ENCODE data around the gene TUBB6.

The TUBB6 gene

GRCh38 chr18:12291161-12291560, 16.9 kb upstream of the TUBB6 start:
- no peak for DNase-seq (ENCODE audit: low spot score)

- no peak for DNase-seq (ENCODE audit: low spot score)
Observed at GRCh38 chr18:12291690-12292089, 16.4 kb upstream of the TUBB6 start.

DNA sequence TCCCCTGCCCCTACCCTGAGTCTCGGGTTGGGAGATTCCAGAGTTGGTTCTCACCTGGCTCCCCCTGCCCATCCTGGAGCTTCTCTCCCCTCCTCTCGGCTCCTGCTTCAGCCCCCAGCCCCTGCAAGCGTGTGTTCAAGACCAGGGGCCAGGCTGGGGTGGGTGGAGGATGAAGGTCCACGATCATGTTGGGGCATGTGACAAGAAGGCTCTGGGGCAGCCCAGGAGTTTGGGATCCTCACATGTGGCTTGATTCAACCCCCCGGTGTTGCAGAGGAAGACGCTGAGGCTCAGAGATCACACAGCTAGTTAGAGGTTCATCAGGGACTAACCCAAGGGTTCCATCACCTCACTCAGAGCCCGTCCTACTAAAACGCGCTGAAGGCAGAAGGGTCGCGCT, 14.2 kb upstream of the TUBB6 start:
- no peak for DNase-seq (ENCODE audit: low spot score)

- no peak for DNase-seq (ENCODE audit: low spot score)
Observed at GRCh38 chr18:12295389-12296086, 12.5 kb upstream of the TUBB6 start.

- no peak for DNase-seq (ENCODE audit: low spot score)
Observed at GRCh38 chr18:12296087-12296403, 12.0 kb upstream of the TUBB6 start.

DNA sequence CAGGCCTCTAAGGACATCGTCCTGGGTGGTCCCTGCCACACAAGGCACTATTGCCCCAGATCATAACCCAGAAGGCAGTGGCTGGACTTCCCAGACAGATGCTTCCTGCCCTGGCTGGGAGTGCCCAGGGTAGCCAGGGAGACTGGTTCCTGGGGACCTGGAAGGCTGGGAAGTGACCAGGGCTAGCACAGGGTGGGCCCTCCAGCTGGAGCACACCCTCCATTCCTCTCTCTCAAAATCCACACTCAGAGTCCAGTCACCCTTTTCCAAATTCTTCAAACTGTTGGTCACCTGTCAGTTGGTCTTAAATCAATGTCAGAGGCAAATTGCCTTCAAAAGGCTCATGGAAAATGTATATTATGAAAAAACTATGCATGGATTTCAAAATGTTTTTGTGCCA, 11.6 kb upstream of the TUBB6 start:
- DNase-seq (ENCODE audit: low spot score) = no peak

- no peak for DNase-seq (ENCODE audit: low spot score)
Observed at GRCh38 chr18:12299862-12300261, 8.2 kb upstream of the TUBB6 start.

GRCh38 chr18:12301263-12302005, 6.6 kb upstream of the TUBB6 start:
- no peak for DNase-seq (ENCODE audit: low spot score)

DNA sequence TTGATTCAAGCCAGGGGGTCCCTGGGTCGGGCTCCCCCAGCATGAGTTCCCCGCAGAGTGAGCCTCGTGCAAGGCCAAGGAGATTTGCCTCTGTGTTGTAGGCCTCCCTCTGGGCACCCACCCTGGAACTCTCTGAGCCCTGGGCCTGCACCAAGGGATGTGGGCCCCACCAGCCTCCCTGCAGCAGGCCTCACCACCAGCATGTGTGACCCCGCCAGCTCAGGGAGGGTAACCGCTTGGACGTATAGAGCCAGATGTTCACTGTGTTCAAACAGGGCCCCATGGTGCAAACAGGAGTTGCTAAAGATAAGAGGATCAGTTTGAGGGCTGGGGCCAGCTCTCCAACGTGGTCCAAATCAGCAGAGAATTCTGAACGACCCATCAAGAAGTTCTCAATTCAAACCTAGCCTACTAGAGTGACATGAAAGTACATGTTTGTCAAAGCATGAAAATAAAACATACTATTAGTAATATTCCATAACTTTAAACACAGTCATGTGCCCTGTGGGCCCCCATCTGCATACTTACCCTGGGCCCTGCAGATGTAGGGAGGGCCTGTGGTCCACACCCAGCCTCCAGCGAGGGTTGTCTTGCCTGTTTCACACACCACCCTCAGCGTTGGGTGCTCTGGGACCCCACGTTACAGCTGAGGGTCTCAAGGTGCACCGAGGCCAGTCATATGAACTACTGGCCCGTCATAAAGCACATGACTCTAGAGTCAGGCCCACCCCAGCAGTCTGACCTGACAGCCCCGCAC, 5.5 kb upstream of the TUBB6 start:
- DNase-seq (ENCODE audit: low spot score) = no peak

DNA sequence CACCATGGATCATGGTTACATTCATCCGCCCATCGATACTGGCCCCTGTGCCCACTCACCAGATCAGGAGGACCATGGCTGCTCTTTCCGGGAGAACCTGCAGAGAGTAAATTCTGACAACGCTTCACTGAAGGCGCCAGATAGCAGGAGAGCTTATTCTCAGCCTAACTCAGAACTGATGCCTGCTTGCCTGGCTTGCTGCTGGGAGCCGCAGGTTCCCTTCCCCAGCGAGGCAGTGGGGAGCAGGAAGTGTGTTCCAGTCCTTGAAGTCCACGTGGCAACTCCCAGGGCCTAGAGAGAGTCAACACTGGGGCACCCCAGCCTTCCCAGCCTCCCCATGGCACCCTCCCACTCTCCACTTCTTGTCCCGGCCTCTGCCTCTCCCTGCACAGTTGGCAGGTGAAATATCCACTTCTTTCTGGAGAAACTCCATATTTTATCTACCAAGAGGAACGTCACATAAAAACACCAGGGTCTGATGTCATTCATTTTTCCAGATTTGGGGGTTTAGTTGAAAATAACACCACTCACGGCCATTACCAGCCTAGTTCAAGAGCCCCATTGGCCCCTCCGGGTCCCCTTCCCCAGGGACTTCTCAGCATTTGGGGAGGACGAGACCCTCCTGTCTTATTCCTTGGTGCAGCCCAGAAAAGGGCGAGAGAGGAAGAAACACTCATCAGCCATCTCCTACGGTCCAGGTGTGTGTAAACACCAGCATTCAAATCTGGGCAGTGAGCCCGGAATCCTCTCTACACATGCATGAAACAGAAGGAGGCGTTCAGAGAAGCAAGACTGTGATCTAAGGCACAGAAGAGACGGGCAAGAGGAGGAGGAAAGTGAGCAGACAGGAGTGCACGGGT, 3.5 kb upstream of the TUBB6 start:
- DNase-seq (ENCODE audit: low spot score) = no peak

GRCh38 chr18:12305211-12305610, 2.8 kb upstream of the TUBB6 start:
- DNase-seq (ENCODE audit: low spot score) = no peak

DNA sequence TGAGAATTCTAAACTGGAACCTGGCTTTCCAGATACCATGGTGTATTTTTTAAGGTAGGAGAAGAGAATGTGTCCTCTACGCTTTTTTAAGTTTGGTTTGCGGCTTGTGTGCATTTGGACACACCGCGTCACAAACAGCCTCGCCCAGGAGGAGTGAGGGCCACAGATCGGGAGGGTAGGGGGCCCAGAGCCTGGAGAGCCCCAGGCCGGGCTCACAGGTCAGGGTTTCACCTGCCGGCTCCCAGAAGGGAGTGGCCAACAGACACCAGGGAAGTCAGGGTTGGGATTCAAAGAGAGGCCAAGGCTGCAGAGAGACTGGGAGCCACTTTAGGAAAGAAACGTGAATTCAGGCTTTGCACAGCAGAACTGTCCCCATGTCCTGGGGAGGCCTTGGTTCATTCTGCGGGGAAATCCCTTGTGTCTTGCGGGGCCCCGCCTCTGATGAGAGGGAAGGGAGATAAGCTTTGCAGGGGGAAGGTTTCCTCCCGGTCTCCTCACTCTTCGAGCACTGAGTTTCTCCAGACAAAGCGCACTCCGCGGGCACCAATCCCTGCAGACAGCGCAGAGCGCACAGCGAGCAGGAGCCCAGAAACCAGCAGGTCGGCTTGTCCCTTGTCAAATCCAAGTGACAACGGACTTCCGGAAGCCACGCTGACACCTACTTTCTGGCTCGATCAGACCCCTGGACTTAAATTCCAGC, 2.0 kb upstream of the TUBB6 start:
- no peak for DNase-seq (ENCODE audit: low spot score)

DNA sequence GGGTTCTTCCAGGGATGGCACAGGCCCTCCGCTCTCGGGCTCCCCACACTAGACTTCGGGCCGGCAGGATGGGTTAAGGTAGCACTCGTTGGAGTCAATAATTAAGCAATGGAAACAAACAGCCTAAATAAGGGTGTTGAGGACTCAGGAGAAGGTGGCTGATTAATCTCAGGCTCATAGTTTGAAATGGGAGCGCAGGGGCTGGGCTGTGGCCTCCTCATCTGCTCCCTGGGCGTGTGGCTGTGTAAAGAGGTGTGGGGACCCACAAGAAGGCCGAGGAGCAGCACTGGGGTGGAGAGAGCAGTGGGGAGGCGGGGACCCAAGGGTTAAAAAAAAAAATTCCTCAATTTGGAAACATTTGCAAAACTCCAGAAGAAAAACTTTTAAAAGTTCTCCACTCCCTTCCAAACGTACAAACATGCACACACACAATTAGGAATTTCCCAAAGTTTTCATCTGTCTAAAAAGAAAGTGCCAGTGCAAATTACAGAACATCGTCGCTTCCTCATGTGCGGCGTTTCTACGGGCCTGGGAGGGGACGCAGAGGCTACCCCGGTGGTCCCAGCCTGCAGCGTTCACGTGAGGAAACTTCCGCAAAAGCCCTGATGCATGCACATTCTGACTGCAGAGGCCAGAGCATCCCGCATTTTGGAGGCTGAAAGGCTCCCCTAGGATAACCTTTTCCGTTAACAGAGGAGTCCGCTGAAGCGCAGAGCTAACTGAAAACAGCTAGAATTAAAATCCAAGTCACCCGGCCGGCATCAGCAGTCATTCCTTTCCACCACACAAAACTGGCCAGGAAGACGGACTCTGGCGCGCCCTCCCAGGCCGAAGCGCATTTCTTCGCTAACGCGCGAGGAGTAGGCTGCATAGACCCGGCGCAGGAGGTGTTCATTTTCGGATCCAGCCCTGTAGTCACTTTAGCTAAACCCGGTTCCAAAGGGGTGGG, 1.0 kb upstream of the TUBB6 start:
- peak; percentile 77 for DNase-seq (ENCODE audit: low spot score)

GRCh38 chr18:12308386-12309100, 502 bp downstream of the TUBB6 start:
- peak; percentile 91 for DNase-seq (ENCODE audit: low spot score)

- DNase-seq (ENCODE audit: low spot score) = no peak
Observed at GRCh38 chr18:12309683-12310198, 1.7 kb downstream of the TUBB6 start.

GRCh38 chr18:12310762-12311161, 2.7 kb downstream of the TUBB6 start:
- no peak for DNase-seq (ENCODE audit: low spot score)

DNA sequence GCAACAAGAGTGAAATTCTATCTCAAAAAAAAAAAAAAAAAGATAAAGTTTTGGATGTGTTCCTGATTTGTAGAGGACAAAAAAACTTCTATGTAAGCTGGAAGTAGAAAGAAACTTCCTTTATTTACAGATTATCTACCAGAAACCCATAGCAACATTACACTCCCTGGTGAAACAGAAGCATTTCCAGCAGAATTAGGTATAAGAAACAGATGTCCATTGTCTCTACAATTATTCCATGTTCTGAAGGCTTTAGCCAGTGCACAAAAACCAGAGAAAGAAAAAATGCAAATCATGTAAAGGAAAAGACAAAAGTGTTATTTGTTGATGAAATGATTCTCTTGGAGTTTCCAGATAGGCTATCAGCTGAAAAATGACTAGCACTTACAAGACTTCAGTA, 4.9 kb downstream of the TUBB6 start:
- no peak for DNase-seq (ENCODE audit: low spot score)

- no peak for DNase-seq (ENCODE audit: low spot score)
Observed at GRCh38 chr18:12313530-12314245, 5.6 kb downstream of the TUBB6 start.

Measured in AG08396 (cell line).